Measurements from ENCODE around the gene TK2.

- TF ChIP-seq, protein P1, sequence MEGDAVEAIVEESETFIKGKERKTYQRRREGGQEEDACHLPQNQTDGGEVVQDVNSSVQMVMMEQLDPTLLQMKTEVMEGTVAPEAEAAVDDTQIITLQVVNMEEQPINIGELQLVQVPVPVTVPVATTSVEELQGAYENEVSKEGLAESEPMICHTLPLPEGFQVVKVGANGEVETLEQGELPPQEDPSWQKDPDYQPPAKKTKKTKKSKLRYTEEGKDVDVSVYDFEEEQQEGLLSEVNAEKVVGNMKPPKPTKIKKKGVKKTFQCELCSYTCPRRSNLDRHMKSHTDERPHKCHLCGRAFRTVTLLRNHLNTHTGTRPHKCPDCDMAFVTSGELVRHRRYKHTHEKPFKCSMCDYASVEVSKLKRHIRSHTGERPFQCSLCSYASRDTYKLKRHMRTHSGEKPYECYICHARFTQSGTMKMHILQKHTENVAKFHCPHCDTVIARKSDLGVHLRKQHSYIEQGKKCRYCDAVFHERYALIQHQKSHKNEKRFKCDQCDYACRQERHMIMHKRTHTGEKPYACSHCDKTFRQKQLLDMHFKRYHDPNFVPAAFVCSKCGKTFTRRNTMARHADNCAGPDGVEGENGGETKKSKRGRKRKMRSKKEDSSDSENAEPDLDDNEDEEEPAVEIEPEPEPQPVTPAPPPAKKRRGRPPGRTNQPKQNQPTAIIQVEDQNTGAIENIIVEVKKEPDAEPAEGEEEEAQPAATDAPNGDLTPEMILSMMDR (IDR thresholded peaks at IDR 0.05) = peak; percentile 86 to 94 (median 92)
- TF ChIP-seq EP300 (IDR thresholded peaks at IDR 0.05; ENCODE audit: low read depth) = no peak
- no peak for TF ChIP-seq POLR2AphosphoS5 (IDR thresholded peaks at IDR 0.05)
- no peak for TF ChIP-seq POLR2A (IDR thresholded peaks at IDR 0.05)
These were observed 66.1 kb downstream of the TK2 start for GRCh38 chr16:66483689-66484452.

All from transverse colon (tissue), 4 donors.